ENCODE measurements around the gene ARMH3. TPM values are rescaled to one million over a fixed set of nuclear protein-coding genes. Genes with fewer than 3 reads are reported as not detected.

The ARMH3 gene
- polyA plus RNA-seq, 4 donors = 14.1 to 21.7 (median 18.1) TPM

DNA sequence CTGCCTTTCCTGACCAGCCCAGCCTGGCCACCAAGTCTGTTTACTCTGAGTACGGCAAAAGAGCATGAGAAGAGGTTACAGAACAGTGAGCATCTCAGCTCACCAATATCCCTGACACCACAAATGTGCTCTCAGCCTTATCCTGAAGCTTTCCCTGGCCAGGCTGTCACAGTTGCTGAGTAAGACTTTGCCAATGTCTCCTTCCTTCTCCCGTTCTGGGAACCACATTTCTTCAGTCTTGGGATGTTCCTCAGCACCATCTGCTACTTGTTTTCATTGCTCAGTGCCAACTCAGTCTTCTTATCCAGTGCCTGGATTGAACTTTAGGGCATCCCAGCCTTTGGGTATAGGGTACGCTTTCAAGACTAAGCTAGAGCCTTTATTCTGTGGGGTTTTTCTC lies 205.2 kb downstream of the ARMH3 start:
- Histone ChIP-seq H3K4me3 (ENCODE audit: low read depth in 1 of 3, low read length in 3 of 3) (no peak overlapping the region), H3K27me3 (ENCODE audit: control insufficient read depth in 3 of 3, insufficient read depth in 3 of 3, low read length in 3 of 3) (no peaks in the 10 kb centered on the region), H3K4me1 (ENCODE audit: control insufficient read depth in 3 of 3, insufficient read depth in 2 of 3, low read depth in 1 of 3, low read length in 2 of 3) (no peaks in the 10 kb centered on the region), H3K27ac (ENCODE audit: low read depth in 1 of 3, low read length in 2 of 3) (no peak overlapping the region), H3K36me3 (ENCODE audit: control insufficient read depth in 3 of 3, insufficient read depth in 2 of 3, low read depth in 1 of 3, low read length in 3 of 3) (peaks cover 0 to 49% (median 8%) of the 10 kb centered on the region in 3 donors), H3K9me3 (ENCODE audit: control insufficient read depth in 2 of 2, insufficient read depth in 1 of 2, low read depth in 1 of 2, low read length in 1 of 2) (no peaks in the 10 kb centered on the region)
- 85 to 93% (median 92%) methylated on average over 3 of the region's 3 CpGs for WGBS, 3 donors
- DNase-seq (no peak), FAIRE-seq (no peak)

GRCh38 chr10:101848894-101849351 lies 207.1 kb downstream of the ARMH3 start:
- Histone ChIP-seq H3K27ac (ENCODE audit: low read depth in 1 of 3, low read length in 2 of 3) (no peak overlapping the region), H3K4me1 (ENCODE audit: control insufficient read depth in 3 of 3, insufficient read depth in 2 of 3, low read depth in 1 of 3, low read length in 2 of 3) (peaks cover 0 to 3% (median 0%) of the 10 kb centered on the region in 3 donors), H3K9me3 (ENCODE audit: control insufficient read depth in 2 of 2, insufficient read depth in 1 of 2, low read depth in 1 of 2, low read length in 1 of 2) (no peaks in the 10 kb centered on the region), H3K4me3 (ENCODE audit: low read depth in 1 of 3, low read length in 3 of 3) (no peak overlapping the region), H3K27me3 (ENCODE audit: control insufficient read depth in 3 of 3, insufficient read depth in 3 of 3, low read length in 3 of 3) (no peaks in the 10 kb centered on the region), H3K36me3 (ENCODE audit: control insufficient read depth in 3 of 3, insufficient read depth in 2 of 3, low read depth in 1 of 3, low read length in 3 of 3) (peaks cover 0 to 57% (median 8%) of the 10 kb centered on the region in 3 donors)
- 70 to 85% (median 81%) methylated on average over 3 of the region's 3 CpGs for WGBS, 3 donors
- no peak for FAIRE-seq
- DNase-seq = no peak

GRCh38 chr10:101848408-101848807 lies 207.6 kb downstream of the ARMH3 start:
- Histone ChIP-seq H3K36me3 (ENCODE audit: control insufficient read depth in 3 of 3, insufficient read depth in 2 of 3, low read depth in 1 of 3, low read length in 3 of 3) (peaks cover 0 to 56% (median 8%) of the 10 kb centered on the region in 3 donors), H3K4me1 (ENCODE audit: control insufficient read depth in 3 of 3, insufficient read depth in 2 of 3, low read depth in 1 of 3, low read length in 2 of 3) (peaks cover 0 to 3% (median 0%) of the 10 kb centered on the region in 3 donors), H3K9me3 (ENCODE audit: control insufficient read depth in 2 of 2, insufficient read depth in 1 of 2, low read depth in 1 of 2, low read length in 1 of 2) (no peaks in the 10 kb centered on the region), H3K27ac (ENCODE audit: low read depth in 1 of 3, low read length in 2 of 3) (no peak overlapping the region), H3K4me3 (ENCODE audit: low read depth in 1 of 3, low read length in 3 of 3) (no peak overlapping the region), H3K27me3 (ENCODE audit: control insufficient read depth in 3 of 3, insufficient read depth in 3 of 3, low read length in 3 of 3) (no peaks in the 10 kb centered on the region)
- DNase-seq (no peak), FAIRE-seq (no peak)
- 73 to 84% (median 82%) methylated on average over 4 of the region's 4 CpGs for WGBS, 3 donors

DNA sequence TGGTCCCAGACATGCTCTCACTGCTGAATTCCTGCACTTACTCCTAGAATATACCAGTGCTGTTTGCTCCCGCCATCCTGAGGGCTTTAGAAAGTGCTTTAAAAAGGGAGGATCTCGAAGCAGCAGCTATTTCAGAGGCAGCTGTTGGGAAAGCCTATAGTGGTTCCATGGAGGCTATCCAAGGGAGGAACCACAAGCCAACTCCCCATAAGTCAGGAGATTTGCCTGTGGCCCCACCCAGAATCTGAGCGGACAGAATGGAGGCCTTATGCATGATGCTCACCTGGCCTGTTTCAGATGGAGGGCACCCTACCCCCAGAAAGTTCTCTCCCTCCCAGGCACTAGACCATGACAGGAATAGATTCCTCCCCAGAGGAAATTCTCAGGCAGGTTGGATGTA lies 210.1 kb downstream of the ARMH3 start:
- no peak for FAIRE-seq
- Histone ChIP-seq H3K36me3 (ENCODE audit: control insufficient read depth in 3 of 3, insufficient read depth in 2 of 3, low read depth in 1 of 3, low read length in 3 of 3) (peaks cover 0 to 50% (median 8%) of the 10 kb centered on the region in 3 donors), H3K9me3 (ENCODE audit: control insufficient read depth in 2 of 2, insufficient read depth in 1 of 2, low read depth in 1 of 2, low read length in 1 of 2) (no peaks in the 10 kb centered on the region), H3K27ac (ENCODE audit: low read depth in 1 of 3, low read length in 2 of 3) (no peak overlapping the region), H3K4me1 (ENCODE audit: control insufficient read depth in 3 of 3, insufficient read depth in 2 of 3, low read depth in 1 of 3, low read length in 2 of 3) (peaks cover 3 to 12% (median 5%) of the 10 kb centered on the region in 3 donors), H3K27me3 (ENCODE audit: control insufficient read depth in 3 of 3, insufficient read depth in 3 of 3, low read length in 3 of 3) (peaks cover 0 to 3% (median 0%) of the 10 kb centered on the region in 3 donors), H3K4me3 (ENCODE audit: low read depth in 1 of 3, low read length in 3 of 3) (no peak overlapping the region)
- DNase-seq = no peak
- WGBS, 3 donors = 95 to 97% (median 95%) methylated on average over 3 of the region's 3 CpGs

DNA sequence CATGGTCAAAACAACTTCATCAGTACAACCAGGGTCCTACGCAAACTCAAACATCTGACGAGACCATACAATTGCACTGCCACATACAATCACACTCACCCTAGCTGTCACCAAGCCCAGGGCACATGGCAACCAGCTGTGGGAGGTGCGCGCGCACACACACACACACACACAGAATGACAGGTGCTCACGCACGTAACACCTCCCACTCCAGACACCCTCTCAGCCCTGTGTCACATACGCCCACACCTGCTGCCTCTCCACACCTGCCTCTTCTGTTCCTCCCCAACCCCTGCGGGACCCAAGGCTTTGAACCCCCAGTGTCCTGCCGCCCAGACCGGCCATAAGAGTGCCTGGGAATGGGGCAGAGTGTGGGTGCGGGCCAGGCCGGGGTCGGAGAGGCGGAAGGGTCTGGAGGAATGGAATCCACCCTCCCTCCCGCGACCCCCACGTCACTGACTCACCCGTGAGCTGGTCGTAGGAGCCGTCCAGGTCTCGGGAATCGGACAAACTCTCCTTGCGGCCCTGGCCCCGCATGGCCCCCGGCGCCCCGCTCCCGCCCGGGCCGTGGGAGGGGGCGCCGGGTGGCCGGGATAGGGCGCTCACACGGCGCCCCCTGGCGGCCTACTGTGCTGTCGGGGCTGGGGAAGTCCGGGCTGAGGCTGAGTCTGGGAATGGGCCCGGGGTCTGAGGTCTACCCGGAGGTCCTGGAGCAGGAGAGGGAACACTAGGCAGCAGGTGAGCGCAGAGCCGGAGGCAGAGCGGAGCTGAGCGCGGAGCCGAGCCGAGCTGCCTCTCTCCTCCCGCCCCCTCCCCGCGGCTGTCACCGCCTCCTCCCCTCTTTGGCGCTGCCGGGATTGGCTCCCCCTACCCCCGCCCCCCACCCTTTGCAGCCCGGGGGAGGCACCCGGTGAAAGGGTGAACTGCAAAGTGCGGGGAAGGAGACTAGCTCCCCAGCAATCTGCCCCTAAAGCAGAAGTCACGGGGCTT lies 212.6 kb downstream of the ARMH3 start, which contains the start of gene KCNIP2:
Gene KCNIP2, minus strand, starts transcription at position 769 of the 990 bp plus-strand sequence. Its CDS starts 232 bp downstream, at position 537.
- H3K27ac ChIP-seq (ENCODE audit: low read depth in 1 of 3, low read length in 2 of 3) = no peak within 1 kb of the TSS
- 28 to 71% (median 50%) methylated on average over 36 to 60 of the region's 60 CpGs for WGBS, 3 donors

DNA sequence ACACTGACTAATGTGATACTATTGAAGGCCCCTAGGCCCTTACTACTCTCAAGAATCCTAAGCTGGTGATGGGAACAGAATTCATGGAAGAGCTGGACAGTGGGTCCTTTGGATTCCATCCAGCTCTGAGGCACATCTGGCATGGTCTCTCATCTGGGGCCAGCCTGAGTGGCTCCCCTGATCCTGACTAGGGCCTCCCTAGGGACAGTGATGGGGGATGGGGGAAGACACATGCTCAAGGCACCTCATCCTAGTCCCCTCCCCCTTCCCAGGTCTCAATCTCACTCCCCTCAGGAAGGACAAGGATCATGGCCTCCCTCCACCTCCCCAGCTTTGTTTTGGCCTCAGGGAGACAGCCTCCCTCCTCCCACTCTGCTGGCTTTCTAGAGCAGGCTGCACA lies 214.1 kb downstream of the ARMH3 start:
- FAIRE-seq (no peak), DNase-seq (no peak)
- Histone ChIP-seq H3K36me3 (ENCODE audit: control insufficient read depth in 3 of 3, insufficient read depth in 2 of 3, low read depth in 1 of 3, low read length in 3 of 3) (peaks cover 0 to 20% (median under 1%) of the 10 kb centered on the region in 3 donors), H3K27ac (ENCODE audit: low read depth in 1 of 3, low read length in 2 of 3) (no peak overlapping the region), H3K27me3 (ENCODE audit: control insufficient read depth in 3 of 3, insufficient read depth in 3 of 3, low read length in 3 of 3) (peaks cover 0 to 3% (median 0%) of the 10 kb centered on the region in 3 donors), H3K4me3 (ENCODE audit: low read depth in 1 of 3, low read length in 3 of 3) (no peak overlapping the region), H3K9me3 (ENCODE audit: control insufficient read depth in 2 of 2, insufficient read depth in 1 of 2, low read depth in 1 of 2, low read length in 1 of 2) (no peaks in the 10 kb centered on the region), H3K4me1 (ENCODE audit: control insufficient read depth in 3 of 3, insufficient read depth in 2 of 3, low read depth in 1 of 3, low read length in 2 of 3) (peaks cover 7 to 44% (median 15%) of the 10 kb centered on the region in 3 donors)

More for the DNA sequence above, 212.6 kb downstream of the ARMH3 start, which contains the start of gene KCNIP2:
- Histone ChIP-seq H3K4me3 (ENCODE audit: low read depth in 1 of 3, low read length in 3 of 3) (peak within 1 kb of the TSS in 2 of 3 donors; percentile 10 to 24), H3K27me3 (ENCODE audit: control insufficient read depth in 3 of 3, insufficient read depth in 3 of 3, low read length in 3 of 3) (peaks cover 0 to 3% (median 0%) of the 10 kb centered on the region in 3 donors), H3K4me1 (ENCODE audit: control insufficient read depth in 3 of 3, insufficient read depth in 2 of 3, low read depth in 1 of 3, low read length in 2 of 3) (peaks cover 4 to 33% (median 15%) of the 10 kb centered on the region in 3 donors), H3K9me3 (ENCODE audit: control insufficient read depth in 2 of 2, insufficient read depth in 1 of 2, low read depth in 1 of 2, low read length in 1 of 2) (no peaks in the 10 kb centered on the region), H3K36me3 (ENCODE audit: control insufficient read depth in 3 of 3, insufficient read depth in 2 of 3, low read depth in 1 of 3, low read length in 3 of 3) (peaks cover 0 to 35% (median 7%) of the 10 kb centered on the region in 3 donors)
- FAIRE-seq = no peak
- peak in 1 of 2 donors; percentile 52 for DNase-seq

- FAIRE-seq = no peak
- 2 to 9% (median 3%) methylated on average over 41 to 46 of the region's 46 CpGs for WGBS, 3 donors
- Histone ChIP-seq H3K27me3 (ENCODE audit: control insufficient read depth in 3 of 3, insufficient read depth in 3 of 3, low read length in 3 of 3) (peaks cover 0 to 3% (median 0%) of the 10 kb centered on the region in 3 donors), H3K27ac (ENCODE audit: low read depth in 1 of 3, low read length in 2 of 3) (no peak overlapping the region), H3K36me3 (ENCODE audit: control insufficient read depth in 3 of 3, insufficient read depth in 2 of 3, low read depth in 1 of 3, low read length in 3 of 3) (peaks cover 0 to 12% (median 0%) of the 10 kb centered on the region in 3 donors), H3K9me3 (ENCODE audit: control insufficient read depth in 2 of 2, insufficient read depth in 1 of 2, low read depth in 1 of 2, low read length in 1 of 2) (no peaks in the 10 kb centered on the region), H3K4me3 (ENCODE audit: low read depth in 1 of 3, low read length in 3 of 3) (peak overlapping the region in 2 of 3 donors; percentile 28 to 66), H3K4me1 (ENCODE audit: control insufficient read depth in 3 of 3, insufficient read depth in 2 of 3, low read depth in 1 of 3, low read length in 2 of 3) (peaks cover 7 to 51% (median 15%) of the 10 kb centered on the region in 3 donors)
- peak; percentile 64 to 90 for DNase-seq
These were observed 215.1 kb downstream of the ARMH3 start for GRCh38 chr10:101840741-101841453.
